Natural killer cell (primary cell): ENCODE measurements around the gene CIB2. TPM values are rescaled to one million over a fixed set of nuclear protein-coding genes. Genes with fewer than 3 reads are reported as not detected.

Experiments
- ATAC-seq, 3 donors: fragments of 150-1000 bp in 2 of 3; fragments of 200-7000 bp in 1 of 3; cut with Tn5 transposase; 1 replicate in 1 of 3; 2 replicates in 2 of 3; pipeline ENCODE4 v1.10.0; 2021; ENCODE audit warnings: mild to moderate bottlenecking in 2 of 3, moderate library complexity in 2 of 3
- DNase-seq, 2 donors: peaks; one replicate each; pipeline versions ENCODE4 v3.0.0 to v3.0.0-alpha.2; 2013 to 2021; ENCODE audit warnings: mixed read lengths in 1 of 2
- H3K27ac ChIP-seq: one replicate; pipeline ENCODE4 v1.5.1; 2013; ENCODE audit warnings: mild to moderate bottlenecking, low read length
- H3K27me3 ChIP-seq: one replicate; pipeline ENCODE4 v1.6.1; 2013; ENCODE audit warnings: low read length; ENCODE audit not compliant: control insufficient read depth, insufficient read depth
- H3K36me3 ChIP-seq: one replicate; pipeline ENCODE4 v1.6.1; 2013; ENCODE audit warnings: low read length; ENCODE audit not compliant: control insufficient read depth, insufficient read depth
- H3K4me1 ChIP-seq: one replicate; pipeline ENCODE4 v1.6.1; 2013; ENCODE audit warnings: low read length; ENCODE audit not compliant: control insufficient read depth, insufficient read depth
- H3K4me3 ChIP-seq: one replicate; pipeline ENCODE4 v1.5.1; 2013; ENCODE audit warnings: low read length
- H3K9me3 ChIP-seq: one replicate; pipeline ENCODE4 v1.6.1; 2013; ENCODE audit warnings: low read length; ENCODE audit not compliant: control insufficient read depth, insufficient read depth
- H3K27ac Mint-ChIP-seq, 2 donors: one replicate each; pipeline ENCODE4 v1.8.0; 2022; ENCODE audit warnings: mild to moderate bottlenecking in 2 of 2, mixed read lengths in 2 of 2, moderate library complexity in 1 of 2
- H3K27me3 Mint-ChIP-seq, 2 donors: one replicate each; pipeline ENCODE4 v1.8.0; 2022; ENCODE audit warnings: low read depth in 2 of 2, mixed read lengths in 2 of 2
- H3K36me3 Mint-ChIP-seq: one replicate; pipeline ENCODE4 v1.8.0; 2022; ENCODE audit warnings: mixed read lengths
- H3K4me1 Mint-ChIP-seq, 2 donors: one replicate each; pipeline ENCODE4 v1.8.0; 2022; ENCODE audit warnings: mixed read lengths in 2 of 2
- H3K4me3 Mint-ChIP-seq: one replicate; pipeline ENCODE4 v1.8.0; 2022; ENCODE audit warnings: mild to moderate bottlenecking, moderate library complexity, mixed read lengths
- H3K9me3 Mint-ChIP-seq, 2 donors: one replicate each; pipeline ENCODE4 v1.8.0; 2022; ENCODE audit warnings: mixed read lengths in 2 of 2
- CTCF ChIP-seq: fragments of 200-600 bp; IDR thresholded peaks from one replicate; pipeline ENCODE4 v1.8.0; 2022; ENCODE audit warnings: antibody characterized with exemption
- WGBS: methylation state at CpG from one replicate; pipeline ENCODE4 v1.1.7; 2013; ENCODE audit warnings: missing lambda C conversion rate; ENCODE audit not compliant: insufficient coverage; 5-methylcytosine and 5-hydroxymethylcytosine counted together
- intact Hi-C: fragments of 100-400 bp; cut with micrococcal nuclease; formaldehyde crosslinking; loops from one replicate; pipeline ENCODE4 v1.14.2; 2022
- total RNA-seq, 4 donors: library from RNA; stranded (reverse); fragments of 120-200 nt in 1 of 4; gene quantifications; one replicate each; pipeline versions ENCODE4 v1.2.3 to v1.2.4, GENCODE V29; 2013 to 2022

Gene CIB2
- total RNA-seq, 3 donors from 2014 or later (not counting 1 experiment from before 2014, with no cell fraction given), result 0.25 to 1.5 (median 0.99) TPM

- Mint-ChIP-seq H3K4me1 (peaks cover 28 to 37% of the 10 kb centered on the region in 2 donors), H3K27me3 (no peaks in the 10 kb centered on the region), H3K36me3 (no peaks in the 10 kb centered on the region), H3K9me3 (no peaks in the 10 kb centered on the region), H3K4me3 (no peak overlapping the region), H3K27ac (no peak overlapping the region)
- Histone ChIP-seq H3K27ac (no peak overlapping the region), H3K4me1 (peaks cover 42% of the 10 kb centered on the region), H3K27me3 (no peaks in the 10 kb centered on the region), H3K9me3 (no peaks in the 10 kb centered on the region), H3K4me3 (no peak overlapping the region), H3K36me3 (no peaks in the 10 kb centered on the region)
- ATAC-seq (no peak), DNase-seq (no peak)
- no peak for TF ChIP-seq CTCF
- intact Hi-C loops, result loop anchor here (5.0 kb wide), 1 partner anchor 34 kb away; no protein-coding TSS in a partner anchor
- WGBS, result 91% methylated on average over 2 of the region's 2 CpGs
These were observed 30.4 kb downstream of the CIB2 start for GRCh38 chr15:78100886-78101285.

GRCh38 chr15:78098131-78098755 is 33.0 kb downstream of the CIB2 start:
- intact Hi-C loops, result no loop called here
- DNase-seq (no peak), ATAC-seq (no peak)
- H3K27ac ChIP-seq, result no peak overlapping the region
- H3K4me1 Mint-ChIP-seq, result peaks cover 2 to 11% of the 10 kb centered on the region in 2 donors
- H3K4me1 ChIP-seq, result peaks cover 16% of the 10 kb centered on the region
- no peak overlapping the region for H3K4me3 Mint-ChIP-seq
- 94% methylated on average over 11 of the region's 11 CpGs for WGBS
- no peak for TF ChIP-seq CTCF
- H3K27me3 ChIP-seq, result no peaks in the 10 kb centered on the region
- no peaks in the 10 kb centered on the region for H3K9me3 Mint-ChIP-seq
- H3K36me3 ChIP-seq, result no peaks in the 10 kb centered on the region
- no peaks in the 10 kb centered on the region for H3K9me3 ChIP-seq
- no peak overlapping the region for H3K4me3 ChIP-seq
- no peak overlapping the region for H3K27ac Mint-ChIP-seq
- H3K27me3 Mint-ChIP-seq, result peaks cover 0 to 4% of the 10 kb centered on the region in 2 donors
- H3K36me3 Mint-ChIP-seq, result no peaks in the 10 kb centered on the region

- no peaks in the 10 kb centered on the region for H3K27me3 ChIP-seq
- H3K9me3 ChIP-seq, result no peaks in the 10 kb centered on the region
- ATAC-seq (no peak), DNase-seq (no peak)
- H3K27me3 Mint-ChIP-seq, result peaks cover 0 to 4% of the 10 kb centered on the region in 2 donors
- H3K4me3 ChIP-seq, result no peak overlapping the region
- H3K4me1 ChIP-seq, result peaks cover 16% of the 10 kb centered on the region
- H3K4me1 Mint-ChIP-seq, result peaks cover 0 to 5% of the 10 kb centered on the region in 2 donors
- no peak overlapping the region for H3K27ac Mint-ChIP-seq
- H3K9me3 Mint-ChIP-seq, result no peaks in the 10 kb centered on the region
- intact Hi-C loops, result no loop called here
- H3K36me3 Mint-ChIP-seq, result no peaks in the 10 kb centered on the region
- H3K4me3 Mint-ChIP-seq, result no peak overlapping the region
- TF ChIP-seq CTCF, result no peak
- no peak overlapping the region for H3K27ac ChIP-seq
- H3K36me3 ChIP-seq, result no peaks in the 10 kb centered on the region
- WGBS, result 93% methylated on average over 9 of the region's 9 CpGs
These were observed 33.6 kb downstream of the CIB2 start for GRCh38 chr15:78097667-78098066.
